Liver (tissue), 9 donors: Measurements from ENCODE around the gene C1orf52. TPM values are rescaled to one million over a fixed set of nuclear protein-coding genes. Genes with fewer than 3 reads are reported as not detected.

Experiments used
- DNase-seq: peaks from one replicate; pipeline ENCODE4 v3.0.0-alpha.2; 2017; ENCODE audit warnings: low spot score
- H3K27ac ChIP-seq, 2 donors: one replicate each; pipeline ENCODE4 v1.7.0; 2013; ENCODE audit warnings: inconsistent platforms in 2 of 2, low read length in 2 of 2, control low read depth in 1 of 2, low read depth in 1 of 2, mild to moderate bottlenecking in 1 of 2
- H3K27me3 ChIP-seq, 4 donors: one replicate each; pipeline versions ENCODE4 v1.6.1 to v1.7.0; 2013; ENCODE audit warnings: low read length in 3 of 4, inconsistent platforms in 1 of 4, mild to moderate bottlenecking in 1 of 4, moderate library complexity in 1 of 4; ENCODE audit not compliant: control insufficient read depth in 4 of 4, insufficient read depth in 4 of 4
- H3K36me3 ChIP-seq, 4 donors: one replicate each; pipeline versions ENCODE4 v1.6.1 to v1.7.0; 2013; ENCODE audit warnings: low read length in 3 of 4, mild to moderate bottlenecking in 3 of 4, low read depth in 1 of 4, moderate library complexity in 1 of 4; ENCODE audit not compliant: control insufficient read depth in 4 of 4, insufficient read depth in 3 of 4
- H3K4me1 ChIP-seq, 4 donors: one replicate each; pipeline versions ENCODE4 v1.6.1 to v1.7.0; 2013; ENCODE audit warnings: low read length in 3 of 4, mild to moderate bottlenecking in 3 of 4, moderate library complexity in 1 of 4; ENCODE audit not compliant: control insufficient read depth in 4 of 4, insufficient read depth in 4 of 4
- H3K4me3 ChIP-seq, 3 donors: one replicate each; pipeline versions ENCODE4 v1.6.1 to v1.7.0; 2013; ENCODE audit warnings: low read length in 3 of 3, control low read depth in 1 of 3, low read depth in 1 of 3, mild to moderate bottlenecking in 1 of 3
- H3K9ac ChIP-seq, 2 donors: one replicate each; pipeline ENCODE4 v1.7.0; 2013; ENCODE audit warnings: low read length in 2 of 2, mild to moderate bottlenecking in 2 of 2, moderate library complexity in 2 of 2, control low read depth in 1 of 2, low read depth in 1 of 2
- H3K9me3 ChIP-seq, 4 donors: one replicate each; pipeline versions ENCODE4 v1.6.1 to v1.7.0; 2013; ENCODE audit warnings: low read length in 3 of 4; ENCODE audit not compliant: control insufficient read depth in 4 of 4
- EGR1 ChIP-seq, 2 donors: IDR thresholded peaks; 2 replicates each; pipeline ENCODE4 v1.6.1; 2016 to 2018; ENCODE audit warnings: antibody characterized with exemption in 2 of 2, low read depth in 2 of 2
- FOXA1 ChIP-seq: IDR thresholded peaks from 2 replicates; pipeline ENCODE4 v1.6.1; 2016; ENCODE audit warnings: antibody characterized with exemption
- GABPA ChIP-seq, 2 donors: IDR thresholded peaks in 1 of 2; conservative IDR thresholded peaks in 1 of 2; 2 replicates each; pipeline ENCODE4 v1.6.1; 2016; ENCODE audit warnings: antibody characterized with exemption in 2 of 2, mild to moderate bottlenecking in 1 of 2, moderate library complexity in 1 of 2
- HNF4A ChIP-seq, 2 donors: conservative IDR thresholded peaks; 2 replicates each; pipeline ENCODE4 v1.6.1; 2016; ENCODE audit warnings: antibody characterized with exemption in 2 of 2, mild to moderate bottlenecking in 2 of 2
- HNF4G ChIP-seq: IDR thresholded peaks from 2 replicates; pipeline ENCODE4 v1.6.1; 2016; ENCODE audit warnings: antibody characterized with exemption
- JUND ChIP-seq, 2 donors: IDR thresholded peaks; 2 replicates each; pipeline ENCODE4 v1.6.1; 2016; ENCODE audit warnings: antibody characterized with exemption in 2 of 2
- NR2F2 ChIP-seq: IDR thresholded peaks from 2 replicates; pipeline ENCODE4 v1.6.1; 2016; ENCODE audit warnings: antibody characterized with exemption
- RAD21 ChIP-seq, 2 donors: IDR thresholded peaks; 2 replicates each; pipeline ENCODE4 v1.6.1; 2016; ENCODE audit warnings: antibody characterized with exemption in 2 of 2, mild to moderate bottlenecking in 2 of 2
- SP1 ChIP-seq: IDR thresholded peaks from 2 replicates; pipeline ENCODE4 v1.6.1; 2018; ENCODE audit warnings: antibody characterized with exemption, mild to moderate bottlenecking
- TAF1 ChIP-seq: conservative IDR thresholded peaks from 2 replicates; pipeline ENCODE4 v1.6.1; 2016; ENCODE audit warnings: antibody characterized with exemption, mild to moderate bottlenecking
- YY1 ChIP-seq: IDR thresholded peaks from 2 replicates; pipeline ENCODE4 v1.6.1; 2016; ENCODE audit warnings: antibody characterized with exemption, mild to moderate bottlenecking
- WGBS: extraction: QIAGEN DNeasy Blood & Tissue Kit; methylation state at CpG from one replicate; pipeline ENCODE4 v1.1.7; 2013; 5-methylcytosine and 5-hydroxymethylcytosine counted together
- polyA plus RNA-seq, 2 donors: library from polyadenylated mRNA; stranded (reverse) in 1 of 2; unstranded in 1 of 2; fragments of 200-250 nt in 1 of 2; fragments of >200 nt in 1 of 2; fragmentation: Nextera tagmentation in 1 of 2; extraction: Ambion mirVana in 1 of 2; gene quantifications; one replicate each; pipeline versions ENCODE4 v1.2.1 to v1.2.3, GENCODE V29; 2013 to 2015
- total RNA-seq, 2 donors: library from RNA; depleted of rRNA; stranded (reverse); fragments of >200 nt; gene quantifications; one replicate each; pipeline ENCODE4 v1.2.3, GENCODE V29; 2014
- TF ChIP-seq, protein P1 (sequence below): IDR thresholded peaks from 2 replicates; pipeline ENCODE4 v1.6.1; 2016; ENCODE audit warnings: antibody characterized with exemption
- TF ChIP-seq, protein P2 (sequence below): IDR thresholded peaks from 2 replicates; pipeline ENCODE4 v1.6.1; 2016; ENCODE audit warnings: antibody characterized with exemption
- TF ChIP-seq, protein P3 (sequence below): fragments of 150-350 bp; IDR thresholded peaks from 2 replicates; pipeline ENCODE4 v1.5.1; 2017; ENCODE audit warnings: improper control_type of control experiment, low read depth, low read length; ENCODE audit not compliant: missing input control
- TF ChIP-seq, protein P4 (sequence below): IDR thresholded peaks from 2 replicates; pipeline ENCODE4 v1.6.1; 2016; ENCODE audit warnings: antibody characterized with exemption, mild to moderate bottlenecking
- donor health status: healthy.
- donor health status: healthy.
- donor health status: healthy.
- donor health status: healthy.
- donor health status: healthy.

The C1orf52 gene
- total and polyA plus RNA-seq, 4 donors, result 6.1 to 10.9 (median 7.3) TPM

DNA sequence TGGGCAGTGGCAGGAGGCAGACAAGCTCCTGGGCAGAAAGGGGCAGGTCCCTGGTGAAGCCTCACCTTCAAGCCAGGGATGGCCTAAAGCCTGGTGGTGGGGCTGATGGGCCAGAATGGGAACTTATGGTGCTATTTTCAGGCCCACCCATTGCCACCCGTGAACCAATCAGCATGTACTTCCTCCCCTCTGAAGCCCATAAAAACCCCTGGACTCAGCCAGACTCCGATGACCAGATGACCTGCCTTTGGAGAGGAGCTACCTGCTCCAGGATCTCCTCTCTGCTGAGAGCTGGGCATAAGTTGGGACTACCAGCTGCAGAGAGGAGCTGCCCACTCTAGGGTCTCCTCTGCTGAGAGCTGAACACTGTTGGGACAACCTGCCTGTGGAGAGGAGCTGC lies 24.7 kb upstream of the C1orf52 start:
- no peak for DNase-seq
- no peak overlapping the region for H3K4me3 ChIP-seq
- H3K27me3 ChIP-seq, result no peaks in the 10 kb centered on the region
- TF ChIP-seq HNF4G (no peak), FOXA1 (no peak)
- no peaks in the 10 kb centered on the region for H3K36me3 ChIP-seq
- no peak overlapping the region for H3K27ac ChIP-seq
- 92% methylated on average over 2 of the region's 2 CpGs for WGBS
- no peak overlapping the region for H3K9ac ChIP-seq
- H3K4me1 ChIP-seq, result no peaks in the 10 kb centered on the region
- no peaks in the 10 kb centered on the region for H3K9me3 ChIP-seq

GRCh38 chr1:85283475-85284199 lies 24.2 kb upstream of the C1orf52 start:
- 84% methylated on average over 11 of the region's 11 CpGs for WGBS
- no peak for DNase-seq
- no peak overlapping the region for H3K9ac ChIP-seq
- no peaks in the 10 kb centered on the region for H3K36me3 ChIP-seq
- TF ChIP-seq, protein P1, sequence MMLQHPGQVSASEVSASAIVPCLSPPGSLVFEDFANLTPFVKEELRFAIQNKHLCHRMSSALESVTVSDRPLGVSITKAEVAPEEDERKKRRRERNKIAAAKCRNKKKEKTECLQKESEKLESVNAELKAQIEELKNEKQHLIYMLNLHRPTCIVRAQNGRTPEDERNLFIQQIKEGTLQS, result no peak
- TF ChIP-seq NR2F2 (no peak), SP1 (no peak), FOXA1 (no peak), YY1 (no peak), HNF4A (conservative IDR thresholded peaks at IDR 0.05) (no peak), EGR1 (IDR thresholded peaks at IDR 0.05; ENCODE audit: low read depth in 2 of 2) (no peak), JUND (IDR thresholded peaks at IDR 0.05) (no peak), TAF1 (no peak), HNF4G (no peak), GABPA (IDR thresholded peaks at IDR 0.05 in 1 of 2, conservative IDR thresholded peaks at IDR 0.05 in 1 of 2) (no peak), RAD21 (IDR thresholded peaks at IDR 0.05) (no peak)
- TF ChIP-seq, protein P2, sequence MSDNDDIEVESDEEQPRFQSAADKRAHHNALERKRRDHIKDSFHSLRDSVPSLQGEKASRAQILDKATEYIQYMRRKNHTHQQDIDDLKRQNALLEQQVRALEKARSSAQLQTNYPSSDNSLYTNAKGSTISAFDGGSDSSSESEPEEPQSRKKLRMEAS, result no peak
- TF ChIP-seq, protein P3, sequence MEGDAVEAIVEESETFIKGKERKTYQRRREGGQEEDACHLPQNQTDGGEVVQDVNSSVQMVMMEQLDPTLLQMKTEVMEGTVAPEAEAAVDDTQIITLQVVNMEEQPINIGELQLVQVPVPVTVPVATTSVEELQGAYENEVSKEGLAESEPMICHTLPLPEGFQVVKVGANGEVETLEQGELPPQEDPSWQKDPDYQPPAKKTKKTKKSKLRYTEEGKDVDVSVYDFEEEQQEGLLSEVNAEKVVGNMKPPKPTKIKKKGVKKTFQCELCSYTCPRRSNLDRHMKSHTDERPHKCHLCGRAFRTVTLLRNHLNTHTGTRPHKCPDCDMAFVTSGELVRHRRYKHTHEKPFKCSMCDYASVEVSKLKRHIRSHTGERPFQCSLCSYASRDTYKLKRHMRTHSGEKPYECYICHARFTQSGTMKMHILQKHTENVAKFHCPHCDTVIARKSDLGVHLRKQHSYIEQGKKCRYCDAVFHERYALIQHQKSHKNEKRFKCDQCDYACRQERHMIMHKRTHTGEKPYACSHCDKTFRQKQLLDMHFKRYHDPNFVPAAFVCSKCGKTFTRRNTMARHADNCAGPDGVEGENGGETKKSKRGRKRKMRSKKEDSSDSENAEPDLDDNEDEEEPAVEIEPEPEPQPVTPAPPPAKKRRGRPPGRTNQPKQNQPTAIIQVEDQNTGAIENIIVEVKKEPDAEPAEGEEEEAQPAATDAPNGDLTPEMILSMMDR, result no peak
- TF ChIP-seq, protein P4, sequence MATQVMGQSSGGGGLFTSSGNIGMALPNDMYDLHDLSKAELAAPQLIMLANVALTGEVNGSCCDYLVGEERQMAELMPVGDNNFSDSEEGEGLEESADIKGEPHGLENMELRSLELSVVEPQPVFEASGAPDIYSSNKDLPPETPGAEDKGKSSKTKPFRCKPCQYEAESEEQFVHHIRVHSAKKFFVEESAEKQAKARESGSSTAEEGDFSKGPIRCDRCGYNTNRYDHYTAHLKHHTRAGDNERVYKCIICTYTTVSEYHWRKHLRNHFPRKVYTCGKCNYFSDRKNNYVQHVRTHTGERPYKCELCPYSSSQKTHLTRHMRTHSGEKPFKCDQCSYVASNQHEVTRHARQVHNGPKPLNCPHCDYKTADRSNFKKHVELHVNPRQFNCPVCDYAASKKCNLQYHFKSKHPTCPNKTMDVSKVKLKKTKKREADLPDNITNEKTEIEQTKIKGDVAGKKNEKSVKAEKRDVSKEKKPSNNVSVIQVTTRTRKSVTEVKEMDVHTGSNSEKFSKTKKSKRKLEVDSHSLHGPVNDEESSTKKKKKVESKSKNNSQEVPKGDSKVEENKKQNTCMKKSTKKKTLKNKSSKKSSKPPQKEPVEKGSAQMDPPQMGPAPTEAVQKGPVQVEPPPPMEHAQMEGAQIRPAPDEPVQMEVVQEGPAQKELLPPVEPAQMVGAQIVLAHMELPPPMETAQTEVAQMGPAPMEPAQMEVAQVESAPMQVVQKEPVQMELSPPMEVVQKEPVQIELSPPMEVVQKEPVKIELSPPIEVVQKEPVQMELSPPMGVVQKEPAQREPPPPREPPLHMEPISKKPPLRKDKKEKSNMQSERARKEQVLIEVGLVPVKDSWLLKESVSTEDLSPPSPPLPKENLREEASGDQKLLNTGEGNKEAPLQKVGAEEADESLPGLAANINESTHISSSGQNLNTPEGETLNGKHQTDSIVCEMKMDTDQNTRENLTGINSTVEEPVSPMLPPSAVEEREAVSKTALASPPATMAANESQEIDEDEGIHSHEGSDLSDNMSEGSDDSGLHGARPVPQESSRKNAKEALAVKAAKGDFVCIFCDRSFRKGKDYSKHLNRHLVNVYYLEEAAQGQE, result no peak
- no peaks in the 10 kb centered on the region for H3K4me1 ChIP-seq
- H3K27me3 ChIP-seq, result no peaks in the 10 kb centered on the region
- no peak overlapping the region for H3K27ac ChIP-seq
- no peaks in the 10 kb centered on the region for H3K9me3 ChIP-seq
- H3K4me3 ChIP-seq, result no peak overlapping the region
